ENCODE measurements around the gene HTR3A. TPM values are rescaled to one million over a fixed set of nuclear protein-coding genes. Genes with fewer than 3 reads are reported as not detected.

Gene HTR3A
- total and polyA plus RNA-seq, 7 experiments from 2014 or later: not detected

DNA sequence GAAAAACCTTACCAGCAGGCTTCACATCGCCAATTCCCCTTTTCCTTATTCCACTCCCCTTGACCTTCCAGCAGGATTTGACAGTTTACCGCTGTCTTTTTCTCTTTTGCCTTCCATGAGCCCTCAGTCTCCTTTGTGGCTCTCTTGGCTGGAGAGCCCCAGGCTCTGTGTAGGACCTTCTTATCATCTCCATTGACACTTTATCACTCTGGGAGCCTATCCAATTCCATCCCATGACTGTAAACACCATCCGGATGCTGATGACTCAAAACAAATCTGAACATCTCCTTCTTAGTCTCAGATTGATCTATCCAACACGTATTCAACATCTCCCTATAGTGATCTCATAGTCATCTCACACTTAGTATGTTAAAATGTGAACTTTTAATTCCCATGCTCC lies 36.0 kb downstream of the HTR3A start:
- peaks cover 0 to 15% (median 6%) of the 10 kb centered on the region in 5 donors for H3K27me3 Mint-ChIP-seq
- intact Hi-C loops (cut with micrococcal nuclease): no loop called here
- no peak overlapping the region for H3K27ac Mint-ChIP-seq
- ChIA-PET CTCF (no interaction called here), POLR2A (no interaction called here)
- Histone ChIP-seq H3K27me3 (ENCODE audit: control insufficient read depth in 2 of 2, insufficient read depth in 2 of 2, low read length in 2 of 2) (no peaks in the 10 kb centered on the region), H3K27ac (ENCODE audit: low read depth, low read length) (no peak overlapping the region), H3K4me3 (ENCODE audit: low read length) (no peak overlapping the region), H3K9me3 (ENCODE audit: control insufficient read depth in 2 of 3, low read length in 3 of 3) (no peaks in the 10 kb centered on the region), H3K4me1 (ENCODE audit: control insufficient read depth in 2 of 2, insufficient read depth in 2 of 2, low read length in 2 of 2) (no peaks in the 10 kb centered on the region), H3K36me3 (ENCODE audit: control insufficient read depth in 2 of 3, insufficient read depth in 3 of 3, low read length in 3 of 3) (no peaks in the 10 kb centered on the region)
- no peak for DNase-seq
- H3K9me3 Mint-ChIP-seq: peaks cover 0 to 4% (median 0%) of the 10 kb centered on the region in 11 donors
- ATAC-seq: no peak
- no peaks in the 10 kb centered on the region for H3K36me3 Mint-ChIP-seq
- H3K4me3 Mint-ChIP-seq: no peak overlapping the region
- H3K4me1 Mint-ChIP-seq: no peaks in the 10 kb centered on the region

DNA sequence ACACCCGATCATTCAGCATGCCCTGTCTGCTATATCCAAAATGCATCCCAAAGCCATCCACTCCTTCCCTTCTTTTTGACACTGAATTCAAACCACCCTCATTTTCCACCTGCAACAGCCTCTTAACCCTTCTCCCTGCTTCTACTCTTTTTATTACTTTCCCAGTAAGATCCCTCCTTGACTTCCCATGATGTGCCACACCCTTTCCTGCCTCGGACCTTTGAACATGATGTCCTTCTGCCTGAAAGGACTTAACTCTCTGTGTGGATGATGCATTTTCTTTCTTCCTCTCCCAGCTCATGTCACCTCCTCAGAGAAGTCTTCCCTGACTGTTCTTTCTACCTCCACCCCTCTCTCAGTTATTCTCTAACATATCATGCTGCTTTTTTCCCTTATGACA lies 36.5 kb downstream of the HTR3A start:
- ATAC-seq (no peak), DNase-seq (no peak)
- Histone ChIP-seq H3K4me1 (ENCODE audit: control insufficient read depth in 2 of 2, insufficient read depth in 2 of 2, low read length in 2 of 2) (no peaks in the 10 kb centered on the region), H3K4me3 (ENCODE audit: low read length) (no peak overlapping the region), H3K27ac (ENCODE audit: low read depth, low read length) (no peak overlapping the region), H3K27me3 (ENCODE audit: control insufficient read depth in 2 of 2, insufficient read depth in 2 of 2, low read length in 2 of 2) (no peaks in the 10 kb centered on the region), H3K36me3 (ENCODE audit: control insufficient read depth in 2 of 3, insufficient read depth in 3 of 3, low read length in 3 of 3) (no peaks in the 10 kb centered on the region), H3K9me3 (ENCODE audit: control insufficient read depth in 2 of 3, low read length in 3 of 3) (no peaks in the 10 kb centered on the region)
- H3K27me3 Mint-ChIP-seq: peaks cover 0 to 15% (median 6%) of the 10 kb centered on the region in 5 donors
- no peaks in the 10 kb centered on the region for H3K36me3 Mint-ChIP-seq
- POLR2A ChIA-PET: no interaction called here
- no peak overlapping the region for H3K4me3 Mint-ChIP-seq
- CTCF ChIA-PET: no interaction called here
- H3K4me1 Mint-ChIP-seq: no peaks in the 10 kb centered on the region
- intact Hi-C loops (cut with micrococcal nuclease): no loop called here
- peaks cover 0 to 4% (median 0%) of the 10 kb centered on the region in 11 donors for H3K9me3 Mint-ChIP-seq
- H3K27ac Mint-ChIP-seq: peak overlapping the region in 1 of 9 donors; percentile 3

DNA sequence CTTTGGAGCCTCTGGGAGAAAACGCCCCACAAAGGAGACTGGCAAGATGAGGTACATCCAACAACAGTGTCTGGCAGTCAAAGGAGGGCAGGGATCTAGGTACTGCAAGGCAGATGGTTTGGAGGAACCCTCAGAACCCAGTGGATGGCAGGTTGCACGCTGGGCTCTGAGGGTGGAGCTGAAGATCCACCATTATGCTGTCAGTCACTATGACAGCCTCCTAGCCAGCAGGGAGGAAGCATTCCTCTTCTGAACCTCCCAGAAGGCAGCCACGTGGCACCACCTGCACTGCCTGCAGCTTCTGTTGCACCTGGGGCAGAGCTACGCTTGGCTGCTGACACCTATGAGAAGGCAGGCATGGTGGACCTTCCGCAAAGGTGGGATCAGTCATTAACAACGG lies 40.2 kb downstream of the HTR3A start:
- DNase-seq (no peak), ATAC-seq (no peak)
- H3K36me3 ChIP-seq (ENCODE audit: control insufficient read depth in 2 of 3, insufficient read depth in 3 of 3, low read length in 3 of 3): no peaks in the 10 kb centered on the region
- no peak overlapping the region for H3K27ac ChIP-seq (ENCODE audit: low read depth, low read length)
- no peaks in the 10 kb centered on the region for H3K36me3 Mint-ChIP-seq
- intact Hi-C loops (cut with micrococcal nuclease): no loop called here
- no peaks in the 10 kb centered on the region for H3K27me3 ChIP-seq (ENCODE audit: control insufficient read depth in 2 of 2, insufficient read depth in 2 of 2, low read length in 2 of 2)
- peaks cover 3 to 14% (median 6%) of the 10 kb centered on the region in 5 donors for H3K27me3 Mint-ChIP-seq
- H3K9me3 ChIP-seq (ENCODE audit: control insufficient read depth in 2 of 3, low read length in 3 of 3): no peaks in the 10 kb centered on the region
- no peaks in the 10 kb centered on the region for H3K4me1 Mint-ChIP-seq
- CTCF ChIA-PET: no interaction called here
- peaks cover 0 to 2% (median 0%) of the 10 kb centered on the region in 11 donors for H3K9me3 Mint-ChIP-seq
- H3K4me3 ChIP-seq (ENCODE audit: low read length): no peak overlapping the region
- H3K4me1 ChIP-seq (ENCODE audit: control insufficient read depth in 2 of 2, insufficient read depth in 2 of 2, low read length in 2 of 2): no peaks in the 10 kb centered on the region
- POLR2A ChIA-PET: no interaction called here
- no peak overlapping the region for H3K4me3 Mint-ChIP-seq
- H3K27ac Mint-ChIP-seq: no peak overlapping the region

DNA sequence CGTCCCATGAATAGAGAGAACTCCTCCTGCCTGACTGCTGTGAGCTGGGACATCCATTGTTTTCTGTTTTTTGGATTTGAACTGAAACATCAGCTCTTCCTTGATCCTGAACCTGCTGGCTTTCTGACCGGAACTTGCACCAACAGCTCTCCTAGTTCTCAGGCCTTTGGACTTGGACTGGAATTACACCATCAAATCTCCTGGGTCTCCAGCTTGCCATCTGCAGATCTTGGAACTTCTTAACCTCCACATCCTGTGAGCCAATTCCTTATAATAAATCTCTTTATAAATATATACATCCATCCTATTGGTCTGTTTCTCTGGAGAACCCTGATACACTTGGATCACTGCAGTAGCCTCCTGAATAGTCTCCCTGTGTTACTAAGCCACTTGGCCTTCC lies 42.1 kb downstream of the HTR3A start:
- intact Hi-C loops (cut with micrococcal nuclease): no loop called here
- DNase-seq (no peak), ATAC-seq (no peak)
- POLR2A ChIA-PET: no interaction called here
- Mint-ChIP-seq H3K36me3 (no peaks in the 10 kb centered on the region), H3K4me3 (no peak overlapping the region), H3K4me1 (no peaks in the 10 kb centered on the region), H3K9me3 (no peaks in the 10 kb centered on the region), H3K27me3 (peaks cover 0 to 9% (median 4%) of the 10 kb centered on the region in 5 donors), H3K27ac (no peak overlapping the region)
- CTCF ChIA-PET: no interaction called here
- no peaks in the 10 kb centered on the region for H3K9me3 ChIP-seq (ENCODE audit: control insufficient read depth in 2 of 3, low read length in 3 of 3)
- H3K27ac ChIP-seq (ENCODE audit: low read depth, low read length): no peak overlapping the region
- no peaks in the 10 kb centered on the region for H3K36me3 ChIP-seq (ENCODE audit: control insufficient read depth in 2 of 3, insufficient read depth in 3 of 3, low read length in 3 of 3)
- no peaks in the 10 kb centered on the region for H3K4me1 ChIP-seq (ENCODE audit: control insufficient read depth in 2 of 2, insufficient read depth in 2 of 2, low read length in 2 of 2)
- no peaks in the 10 kb centered on the region for H3K27me3 ChIP-seq (ENCODE audit: control insufficient read depth in 2 of 2, insufficient read depth in 2 of 2, low read length in 2 of 2)
- H3K4me3 ChIP-seq (ENCODE audit: low read length): no peak overlapping the region

DNA sequence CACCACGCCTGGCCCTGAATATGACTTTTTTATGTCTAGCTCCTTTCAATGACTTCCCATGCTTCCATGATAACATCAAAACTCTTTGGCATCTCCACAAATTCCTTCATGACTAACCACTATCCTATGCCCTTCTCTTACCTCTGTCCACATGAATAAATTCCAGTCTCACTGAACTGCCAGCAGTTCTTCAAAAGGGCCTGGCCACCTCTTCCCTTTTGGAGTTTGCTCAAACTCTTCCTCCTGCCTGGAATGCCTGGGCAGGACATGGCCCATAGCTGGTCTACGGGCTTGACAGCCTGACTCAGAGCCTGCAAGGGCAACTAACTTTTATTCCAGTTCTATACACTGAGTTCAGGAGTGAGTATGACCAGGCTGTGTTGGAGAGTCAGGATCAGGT lies 42.8 kb downstream of the HTR3A start:
- H3K36me3 ChIP-seq (ENCODE audit: control insufficient read depth in 2 of 3, insufficient read depth in 3 of 3, low read length in 3 of 3): no peaks in the 10 kb centered on the region
- Mint-ChIP-seq H3K4me3 (no peak overlapping the region), H3K9me3 (no peaks in the 10 kb centered on the region), H3K27ac (no peak overlapping the region), H3K27me3 (peaks cover 0 to 3% (median 2%) of the 10 kb centered on the region in 5 donors), H3K36me3 (no peaks in the 10 kb centered on the region), H3K4me1 (no peaks in the 10 kb centered on the region)
- no peaks in the 10 kb centered on the region for H3K9me3 ChIP-seq (ENCODE audit: control insufficient read depth in 2 of 3, low read length in 3 of 3)
- intact Hi-C loops (cut with micrococcal nuclease): no loop called here
- H3K4me1 ChIP-seq (ENCODE audit: control insufficient read depth in 2 of 2, insufficient read depth in 2 of 2, low read length in 2 of 2): no peaks in the 10 kb centered on the region
- H3K27me3 ChIP-seq (ENCODE audit: control insufficient read depth in 2 of 2, insufficient read depth in 2 of 2, low read length in 2 of 2): no peaks in the 10 kb centered on the region
- ChIA-PET POLR2A (no interaction called here), CTCF (no interaction called here)
- no peak for DNase-seq
- no peak overlapping the region for H3K27ac ChIP-seq (ENCODE audit: low read depth, low read length)
- ATAC-seq: no peak
- no peak overlapping the region for H3K4me3 ChIP-seq (ENCODE audit: low read length)

DNA sequence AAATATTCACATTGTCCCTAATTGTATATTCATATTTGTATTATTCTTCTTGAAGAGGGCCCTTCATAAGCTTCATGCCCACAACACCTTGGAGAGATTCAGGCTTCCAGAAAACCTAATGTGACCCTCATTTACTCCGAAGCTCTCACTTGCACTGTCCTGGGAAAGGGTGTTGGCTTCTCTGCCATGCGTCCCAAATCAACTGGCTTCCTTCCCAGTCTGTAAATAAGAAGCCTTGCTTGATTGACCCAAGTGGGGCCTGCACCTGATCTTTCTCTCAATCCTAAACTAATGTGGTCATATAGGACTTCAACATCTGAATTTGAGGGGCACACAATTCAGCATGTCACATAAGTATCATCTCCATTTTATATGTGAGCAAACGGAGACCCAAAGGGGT lies 44.1 kb downstream of the HTR3A start:
- Histone ChIP-seq H3K4me1 (ENCODE audit: control insufficient read depth in 2 of 2, insufficient read depth in 2 of 2, low read length in 2 of 2) (no peaks in the 10 kb centered on the region), H3K27ac (ENCODE audit: low read depth, low read length) (no peak overlapping the region), H3K27me3 (ENCODE audit: control insufficient read depth in 2 of 2, insufficient read depth in 2 of 2, low read length in 2 of 2) (no peaks in the 10 kb centered on the region), H3K9me3 (ENCODE audit: control insufficient read depth in 2 of 3, low read length in 3 of 3) (no peaks in the 10 kb centered on the region), H3K36me3 (ENCODE audit: control insufficient read depth in 2 of 3, insufficient read depth in 3 of 3, low read length in 3 of 3) (no peaks in the 10 kb centered on the region), H3K4me3 (ENCODE audit: low read length) (no peak overlapping the region)
- POLR2A ChIA-PET: no interaction called here
- no peak overlapping the region for H3K27ac Mint-ChIP-seq
- no peaks in the 10 kb centered on the region for H3K4me1 Mint-ChIP-seq
- CTCF ChIA-PET: no interaction called here
- no peak overlapping the region for H3K4me3 Mint-ChIP-seq
- intact Hi-C loops (cut with micrococcal nuclease): no loop called here
- H3K9me3 Mint-ChIP-seq: no peaks in the 10 kb centered on the region
- peaks cover 0 to 3% (median 0%) of the 10 kb centered on the region in 5 donors for H3K27me3 Mint-ChIP-seq
- no peak for ATAC-seq
- H3K36me3 Mint-ChIP-seq: no peaks in the 10 kb centered on the region
- no peak for DNase-seq

DNA sequence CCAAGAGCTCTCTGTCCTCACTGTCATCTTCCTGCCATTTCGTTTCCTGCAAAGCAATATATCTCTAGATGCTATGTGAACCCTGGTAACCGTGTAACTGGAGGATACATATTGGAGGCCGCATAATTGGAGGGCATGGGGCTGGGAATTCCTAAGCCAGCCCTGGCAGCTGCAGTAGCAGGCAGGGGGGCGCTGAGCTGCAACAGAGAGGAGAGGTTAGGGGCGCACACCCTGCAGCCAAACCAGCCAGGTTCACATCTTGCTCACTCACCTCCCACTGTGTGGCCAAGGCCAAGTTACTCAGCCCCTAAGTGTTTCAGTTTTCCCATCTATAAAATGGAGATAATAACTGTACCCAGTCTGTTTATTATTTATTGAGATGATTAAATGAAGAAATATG lies 44.7 kb downstream of the HTR3A start:
- no peak for ATAC-seq
- peaks cover 0 to 3% (median 0%) of the 10 kb centered on the region in 5 donors for H3K27me3 Mint-ChIP-seq

More for the DNA sequence above, 44.7 kb downstream of the HTR3A start:
- no peaks in the 10 kb centered on the region for H3K36me3 ChIP-seq (ENCODE audit: control insufficient read depth in 2 of 3, insufficient read depth in 3 of 3, low read length in 3 of 3)
- H3K4me1 Mint-ChIP-seq: no peaks in the 10 kb centered on the region
- H3K9me3 Mint-ChIP-seq: no peaks in the 10 kb centered on the region
- ChIA-PET CTCF (no interaction called here), POLR2A (no interaction called here)
- H3K27ac Mint-ChIP-seq: no peak overlapping the region
- no peaks in the 10 kb centered on the region for H3K36me3 Mint-ChIP-seq
- H3K27ac ChIP-seq (ENCODE audit: low read depth, low read length): no peak overlapping the region
- H3K4me1 ChIP-seq (ENCODE audit: control insufficient read depth in 2 of 2, insufficient read depth in 2 of 2, low read length in 2 of 2): no peaks in the 10 kb centered on the region
- intact Hi-C loops (cut with micrococcal nuclease): no loop called here
- H3K4me3 ChIP-seq (ENCODE audit: low read length): no peak overlapping the region
- no peak for DNase-seq
- no peak overlapping the region for H3K4me3 Mint-ChIP-seq
- no peaks in the 10 kb centered on the region for H3K27me3 ChIP-seq (ENCODE audit: control insufficient read depth in 2 of 2, insufficient read depth in 2 of 2, low read length in 2 of 2)
- H3K9me3 ChIP-seq (ENCODE audit: control insufficient read depth in 2 of 3, low read length in 3 of 3): no peaks in the 10 kb centered on the region
